H9 (cell line): ENCODE measurements around the gene DCT. TPM values are rescaled to one million over a fixed set of nuclear protein-coding genes. Genes with fewer than 3 reads are reported as not detected.

ENCODE experiments used
- DNase-seq: peaks from one replicate; pipeline ENCODE4 v3.0.0-alpha.2; 2017
- H2AFZ ChIP-seq: one replicate; pipeline ENCODE4 v1.6.1; 2013; ENCODE audit warnings: mild to moderate bottlenecking, low read length, control low read depth, moderate library complexity
- H2AK5ac ChIP-seq: 2 replicates; pipeline ENCODE4 v1.6.1; 2013; ENCODE audit warnings: low read length, control low read depth, mixed read lengths; ENCODE audit not compliant: insufficient read length
- H2BK120ac ChIP-seq: one replicate; pipeline ENCODE4 v1.6.1; 2013; ENCODE audit warnings: low read depth, mild to moderate bottlenecking, low read length, control low read depth, inconsistent platforms; ENCODE audit not compliant: poor library complexity, severe bottlenecking
- H2BK12ac ChIP-seq: 2 replicates; pipeline ENCODE4 v1.6.1; 2013; ENCODE audit warnings: low read length, control low read depth, mixed read lengths, low read depth; ENCODE audit not compliant: insufficient read length
- H2BK15ac ChIP-seq: 2 replicates; pipeline ENCODE4 v1.6.1; 2013; ENCODE audit warnings: low read depth, low read length, control low read depth
- H2BK20ac ChIP-seq: one replicate; pipeline ENCODE4 v1.6.1; 2013; ENCODE audit warnings: low read depth, mild to moderate bottlenecking, low read length, control low read depth, inconsistent platforms; ENCODE audit not compliant: poor library complexity, severe bottlenecking
- H2BK5ac ChIP-seq: 2 replicates; pipeline ENCODE4 v1.6.1; 2013; ENCODE audit warnings: low read length, control low read depth, mixed read lengths; ENCODE audit not compliant: insufficient read length
- H3K14ac ChIP-seq: 2 replicates; pipeline ENCODE4 v1.6.1; 2013; ENCODE audit warnings: low read length, control low read depth; ENCODE audit not compliant: insufficient read depth
- H3K18ac ChIP-seq: 2 replicates; pipeline ENCODE4 v1.6.1; 2013; ENCODE audit warnings: low read depth, mild to moderate bottlenecking, mixed read lengths, low read length, control low read depth; ENCODE audit not compliant: insufficient read length
- H3K23ac ChIP-seq: 2 replicates; pipeline ENCODE4 v1.6.1; 2013; ENCODE audit warnings: low read length, control low read depth, mixed read lengths, low read depth; ENCODE audit not compliant: insufficient read length
- H3K23me2 ChIP-seq: 2 replicates; pipeline ENCODE4 v1.6.1; 2013; ENCODE audit warnings: low read depth, mild to moderate bottlenecking, mixed read lengths, low read length, control low read depth; ENCODE audit not compliant: insufficient read length, poor library complexity, severe bottlenecking
- H3K27ac ChIP-seq: 2 replicates; pipeline ENCODE4 v1.5.1; 2013; ENCODE audit warnings: low read length, control low read depth, mixed read lengths, low read depth; ENCODE audit not compliant: insufficient read length
- H3K27me3 ChIP-seq: 2 replicates; pipeline ENCODE4 v1.6.1; 2013; ENCODE audit warnings: low read length, control low read depth, inconsistent platforms; ENCODE audit not compliant: insufficient read depth
- H3K4ac ChIP-seq: 2 replicates; pipeline ENCODE4 v1.6.1; 2013; ENCODE audit warnings: low read depth, mild to moderate bottlenecking, control low read depth, inconsistent platforms, low read length, moderate library complexity
- H3K4me1 ChIP-seq: 2 replicates; pipeline ENCODE4 v1.6.1; 2013; ENCODE audit warnings: low read length, control low read depth, inconsistent platforms; ENCODE audit not compliant: insufficient read depth
- H3K4me2 ChIP-seq: 2 replicates; pipeline ENCODE4 v1.6.1; 2013; ENCODE audit warnings: low read length, control low read depth, mixed read lengths; ENCODE audit not compliant: insufficient read length, insufficient read depth
- H3K56ac ChIP-seq: 2 replicates; pipeline ENCODE4 v1.6.1; 2013; ENCODE audit warnings: low read depth, mild to moderate bottlenecking, mixed read lengths, low read length, control low read depth; ENCODE audit not compliant: insufficient read length
- H3K79me1 ChIP-seq: 2 replicates; pipeline ENCODE4 v1.6.1; 2013; ENCODE audit warnings: low read depth, mild to moderate bottlenecking, moderate library complexity, low read length, control low read depth, inconsistent platforms; ENCODE audit not compliant: insufficient read depth, poor library complexity, severe bottlenecking
- H3K79me2 ChIP-seq: 2 replicates; pipeline ENCODE4 v1.6.1; 2013; ENCODE audit warnings: low read length, control low read depth, inconsistent platforms; ENCODE audit not compliant: insufficient read depth
- H3K9ac ChIP-seq: 2 replicates; pipeline ENCODE4 v1.6.1; 2013; ENCODE audit warnings: low read length, control low read depth, mixed read lengths; ENCODE audit not compliant: insufficient read length; ENCODE audit errors: extremely low read depth
- H3K9me3 ChIP-seq: one replicate; pipeline ENCODE4 v1.6.1; 2013; ENCODE audit warnings: low read depth, low read length, inconsistent platforms; ENCODE audit not compliant: control insufficient read depth
- H3T11ph ChIP-seq: one replicate; pipeline ENCODE4 v1.6.1; 2013; ENCODE audit warnings: mild to moderate bottlenecking, low read length, control low read depth, inconsistent platforms
- H4K20me1 ChIP-seq: one replicate; pipeline ENCODE4 v1.6.1; 2013; ENCODE audit not compliant: control insufficient read depth, insufficient read length, insufficient read depth
- H4K5ac ChIP-seq: 2 replicates; pipeline ENCODE4 v1.6.1; 2013; ENCODE audit warnings: low read depth, mild to moderate bottlenecking, mixed read lengths, low read length, control low read depth; ENCODE audit not compliant: insufficient read length
- H4K8ac ChIP-seq: replicated peaks from 2 replicates; pipeline ENCODE4 v1.6.1; 2013; ENCODE audit warnings: low read length, control low read depth, mixed read lengths, low read depth; ENCODE audit not compliant: insufficient read length
- H4K91ac ChIP-seq: 2 replicates; pipeline ENCODE4 v1.6.1; 2013; ENCODE audit warnings: low read depth, mild to moderate bottlenecking, moderate library complexity, mixed read lengths, low read length, control low read depth; ENCODE audit not compliant: insufficient read length
- H3K27ac Mint-ChIP-seq, 3 experiments: 2 replicates in 2 of 3; 3 replicates in 1 of 3; pipeline ENCODE4 v1.8.0; 2020 to 2021; ENCODE audit warnings: mixed read lengths in 3 of 3, mild to moderate bottlenecking in 1 of 3, moderate library complexity in 1 of 3
- H3K27me3 Mint-ChIP-seq: 2 replicates; pipeline ENCODE4 v1.8.0; 2021; ENCODE audit warnings: low read depth, mild to moderate bottlenecking, moderate library complexity, mixed read lengths
- H3K36me3 Mint-ChIP-seq, 3 experiments: 2 replicates in 2 of 3; 3 replicates in 1 of 3; pipeline ENCODE4 v1.8.0; 2020 to 2021; ENCODE audit warnings: low read depth in 3 of 3, mixed read lengths in 3 of 3; ENCODE audit not compliant: insufficient read depth in 1 of 3
- H3K4me1 Mint-ChIP-seq, 2 experiments: 2 replicates each; pipeline ENCODE4 v1.8.0; 2020; ENCODE audit warnings: mixed read lengths in 2 of 2
- H3K4me3 Mint-ChIP-seq, 2 experiments: 2 replicates in 1 of 2; 3 replicates in 1 of 2; pipeline ENCODE4 v1.8.0; 2020 to 2021; ENCODE audit warnings: mild to moderate bottlenecking in 2 of 2, mixed read lengths in 2 of 2, moderate library complexity in 1 of 2
- H3K9me3 Mint-ChIP-seq, 2 experiments: 2 replicates in 1 of 2; 3 replicates in 1 of 2; pipeline ENCODE4 v1.8.0; 2020; ENCODE audit warnings: mild to moderate bottlenecking in 2 of 2, mixed read lengths in 2 of 2, moderate library complexity in 1 of 2
- CTCF ChIP-seq: fragments of 200-600 bp; sonication (generic); conservative IDR thresholded peaks from 3 replicates; pipeline ENCODE4 v1.8.0; 2021; ENCODE audit warnings: antibody characterized with exemption, mild to moderate bottlenecking
- WGBS: extraction: QIAGEN DNeasy Blood & Tissue Kit; methylation state at CpG from one replicate; pipeline ENCODE4 v1.1.7; 2013; ENCODE audit warnings: missing lambda C conversion rate, low lambda C conversion rate, mixed read lengths; ENCODE audit not compliant: insufficient read length; ENCODE audit errors: extremely low coverage; 5-methylcytosine and 5-hydroxymethylcytosine counted together
- total RNA-seq: library from RNA; stranded (reverse); gene quantifications from 2 replicates; pipeline ENCODE4 v1.2.1, GENCODE V29; 2021

DCT gene
- total RNA-seq, 1 experiment from 2014 or later: not detected

- H3K9me3 Mint-ChIP-seq: no peaks in the 10 kb centered on the region
- no peak overlapping the region for H3K56ac ChIP-seq
- DNase-seq: no peak
- no peak overlapping the region for H3K27ac ChIP-seq
- H4K91ac ChIP-seq: no peak overlapping the region
- H3K4ac ChIP-seq: no peak overlapping the region
- no peak overlapping the region for H3K9ac ChIP-seq
- no peaks in the 10 kb centered on the region for H4K20me1 ChIP-seq
- no peaks in the 10 kb centered on the region for H3K79me1 ChIP-seq
- no peaks in the 10 kb centered on the region for H3K27me3 ChIP-seq
- no peak overlapping the region for H4K5ac ChIP-seq
- H3T11ph ChIP-seq: no peak overlapping the region
- no peaks in the 10 kb centered on the region for H3K36me3 Mint-ChIP-seq
- H3K4me2 ChIP-seq: no peak overlapping the region
- H3K23me2 ChIP-seq: no peaks in the 10 kb centered on the region
- no peaks in the 10 kb centered on the region for H3K4me1 ChIP-seq
- H2AK5ac ChIP-seq: no peak overlapping the region
- H2AFZ ChIP-seq: no peak overlapping the region
- TF ChIP-seq CTCF: no peak
- no peak overlapping the region for H2BK12ac ChIP-seq
- no peak overlapping the region for H3K4me3 Mint-ChIP-seq
- no peak overlapping the region for H3K18ac ChIP-seq
- WGBS: no CpG with 5 or more reads among the region's 2 CpGs
- no peak overlapping the region for H3K27ac Mint-ChIP-seq
- no peaks in the 10 kb centered on the region for H3K9me3 ChIP-seq
- no peak overlapping the region for H2BK120ac ChIP-seq
- H2BK5ac ChIP-seq: no peak overlapping the region
- no peak overlapping the region for H2BK20ac ChIP-seq
- H3K23ac ChIP-seq: no peak overlapping the region
- no peak overlapping the region for H4K8ac ChIP-seq
- H3K4me1 Mint-ChIP-seq: no peaks in the 10 kb centered on the region
- H2BK15ac ChIP-seq: no peak overlapping the region
- no peak overlapping the region for H3K14ac ChIP-seq
- H3K27me3 Mint-ChIP-seq: no peaks in the 10 kb centered on the region
- H3K79me2 ChIP-seq: no peaks in the 10 kb centered on the region
Measured at GRCh38 chr13:94454906-94455305, 24.6 kb downstream of the DCT start.
